Suprapubic skin (tissue), 4 donors: Measurements from ENCODE around the gene RHOB. TPM values are rescaled to one million over a fixed set of nuclear protein-coding genes. Genes with fewer than 3 reads are reported as not detected.
A peak's percentile ranks its signal among the peaks of the same experiment; 100 is the strongest.

Source experiments
- DNase-seq, 2 donors: peaks; one replicate each; pipeline ENCODE4 v3.0.0-alpha.2; 2019; ENCODE audit warnings: low spot score in 2 of 2
- H3K27ac ChIP-seq: fragments of 200-600 bp; sonication (generic); one replicate; pipeline ENCODE4 v1.5.1; 2019
- H3K27me3 ChIP-seq: fragments of 200-600 bp; sonication (generic); one replicate; pipeline ENCODE4 v1.5.1; 2019
- H3K36me3 ChIP-seq: fragments of 200-600 bp; sonication (generic); one replicate; pipeline ENCODE4 v1.5.1; 2019
- H3K4me1 ChIP-seq: fragments of 200-600 bp; sonication (generic); one replicate; pipeline ENCODE4 v1.5.1; 2019
- H3K4me3 ChIP-seq: fragments of 200-600 bp; sonication (generic); one replicate; pipeline ENCODE4 v1.5.1; 2019; ENCODE audit warnings: mild to moderate bottlenecking
- H3K9me3 ChIP-seq: fragments of 200-600 bp; sonication (generic); one replicate; pipeline ENCODE4 v1.5.1; 2019
- CTCF ChIP-seq, 2 donors: fragments of 200-600 bp in 1 of 2; fragments of 450-650 bp in 1 of 2; sonication (generic) in 1 of 2; IDR thresholded peaks; one replicate each; pipeline ENCODE4 v1.5.1; 2016 to 2019; ENCODE audit warnings: antibody characterized with exemption in 2 of 2, mild to moderate bottlenecking in 1 of 2, moderate library complexity in 1 of 2
- EP300 ChIP-seq: sonication (generic); formaldehyde crosslinking; IDR thresholded peaks from one replicate; pipeline ENCODE4 v1.6.1; 2017; ENCODE audit warnings: antibody characterized with exemption
- POLR2A ChIP-seq, 2 donors: fragments of 450-650 bp; IDR thresholded peaks; one replicate each; pipeline ENCODE4 v1.6.1; 2017; ENCODE audit warnings: antibody characterized with exemption in 2 of 2, mild to moderate bottlenecking in 2 of 2, moderate library complexity in 2 of 2
- POLR2AphosphoS5 ChIP-seq, 3 donors: sonication (generic); formaldehyde crosslinking; IDR thresholded peaks; one replicate each; pipeline ENCODE4 v1.6.1; 2017; ENCODE audit warnings: antibody characterized with exemption in 3 of 3
- WGBS: methylation state at CpG from one replicate; pipeline ENCODE4 v1.1.5; 2018; 5-methylcytosine and 5-hydroxymethylcytosine counted together
- total RNA-seq, 4 donors: library from RNA; depleted of rRNA; stranded (reverse); fragments of >200 nt; gene quantifications; one replicate each; pipeline ENCODE4 v1.1.0, GENCODE V29; 2016

Gene RHOB
- total RNA-seq, 4 donors from 2014 or later = 404 to 719 (median 568) TPM

GRCh38 chr2:20485612-20486388 lies 38.9 kb downstream of the RHOB start:
- H3K9me3 ChIP-seq = no peaks in the 10 kb centered on the region
- peak; percentile 49 for DNase-seq
- H3K4me1 ChIP-seq = peaks cover 88% of the 10 kb centered on the region
- H3K27ac ChIP-seq = no peak overlapping the region
- H3K4me3 ChIP-seq = no peak overlapping the region
- H3K36me3 ChIP-seq = no peaks in the 10 kb centered on the region
- no peaks in the 10 kb centered on the region for H3K27me3 ChIP-seq
- WGBS = 80% methylated on average over 5 of the region's 7 CpGs
- TF ChIP-seq POLR2AphosphoS5 (IDR thresholded peaks at IDR 0.05) (no peak), POLR2A (IDR thresholded peaks at IDR 0.05) (no peak), EP300 (no peak), CTCF (IDR thresholded peaks at IDR 0.05) (no peak)

GRCh38 chr2:20486571-20486970 lies 39.7 kb downstream of the RHOB start:
- Histone ChIP-seq H3K27ac (no peak overlapping the region), H3K9me3 (no peaks in the 10 kb centered on the region), H3K36me3 (no peaks in the 10 kb centered on the region), H3K4me1 (peaks cover 94% of the 10 kb centered on the region), H3K4me3 (no peak overlapping the region), H3K27me3 (no peaks in the 10 kb centered on the region)
- no peak for TF ChIP-seq CTCF (IDR thresholded peaks at IDR 0.05)
- TF ChIP-seq POLR2AphosphoS5 (IDR thresholded peaks at IDR 0.05) = no peak
- TF ChIP-seq EP300 = no peak
- no peak for TF ChIP-seq POLR2A (IDR thresholded peaks at IDR 0.05)
- WGBS = 70% methylated on average over 3 of the region's 3 CpGs
- peak in 1 of 2 donors; percentile 48 for DNase-seq

- H3K27me3 ChIP-seq = no peaks in the 10 kb centered on the region
- DNase-seq = no peak
- TF ChIP-seq POLR2AphosphoS5 (IDR thresholded peaks at IDR 0.05) (no peak), POLR2A (IDR thresholded peaks at IDR 0.05) (no peak), CTCF (IDR thresholded peaks at IDR 0.05) (no peak)
- H3K36me3 ChIP-seq = no peaks in the 10 kb centered on the region
- no peaks in the 10 kb centered on the region for H3K9me3 ChIP-seq
- H3K4me1 ChIP-seq = peaks cover 94% of the 10 kb centered on the region
- 96% methylated on average over 3 of the region's 3 CpGs for WGBS
- no peak overlapping the region for H3K27ac ChIP-seq
- H3K4me3 ChIP-seq = no peak overlapping the region
Measured at GRCh38 chr2:20487030-20487391, 40.1 kb downstream of the RHOB start.

- WGBS = 85% methylated on average over 9 of the region's 9 CpGs
- Histone ChIP-seq H3K36me3 (no peaks in the 10 kb centered on the region), H3K27ac (no peak overlapping the region), H3K4me3 (no peak overlapping the region), H3K9me3 (no peaks in the 10 kb centered on the region), H3K4me1 (peaks cover 94% of the 10 kb centered on the region), H3K27me3 (no peaks in the 10 kb centered on the region)
- no peak for TF ChIP-seq EP300
- TF ChIP-seq POLR2AphosphoS5 (IDR thresholded peaks at IDR 0.05) = no peak
- no peak for TF ChIP-seq POLR2A (IDR thresholded peaks at IDR 0.05)
- TF ChIP-seq CTCF (IDR thresholded peaks at IDR 0.05) = no peak
- DNase-seq = peak in 1 of 2 donors; percentile 53
Measured at GRCh38 chr2:20487392-20488174, 40.7 kb downstream of the RHOB start.

- no peaks in the 10 kb centered on the region for H3K9me3 ChIP-seq
- 81% methylated on average over 7 of the region's 9 CpGs for WGBS
- DNase-seq = peak in 1 of 2 donors; percentile 45
Measured at GRCh38 chr2:20488201-20488641, 41.3 kb downstream of the RHOB start.

More at GRCh38 chr2:20488201-20488641, 41.3 kb downstream of the RHOB start:
- Histone ChIP-seq H3K36me3 (no peaks in the 10 kb centered on the region), H3K4me3 (no peak overlapping the region), H3K27me3 (no peaks in the 10 kb centered on the region), H3K27ac (peak overlapping the region; percentile 8), H3K4me1 (peaks cover 87% of the 10 kb centered on the region)
- TF ChIP-seq POLR2A (IDR thresholded peaks at IDR 0.05) (no peak), CTCF (IDR thresholded peaks at IDR 0.05) (no peak), EP300 (no peak), POLR2AphosphoS5 (IDR thresholded peaks at IDR 0.05) (no peak)
